AG08396 (cell line): ENCODE results near the gene MCM6.
"Not testable (repeated sequence)": the region's sequence is repeated elsewhere in the genome, so short reads cannot be mapped to it uniquely, and the experiment has no call there.

Source experiments
- DNase-seq: peaks from one replicate; pipeline ENCODE4 v3.0.0; 2012; ENCODE audit warnings: low spot score, mixed read lengths

Gene MCM6

DNA sequence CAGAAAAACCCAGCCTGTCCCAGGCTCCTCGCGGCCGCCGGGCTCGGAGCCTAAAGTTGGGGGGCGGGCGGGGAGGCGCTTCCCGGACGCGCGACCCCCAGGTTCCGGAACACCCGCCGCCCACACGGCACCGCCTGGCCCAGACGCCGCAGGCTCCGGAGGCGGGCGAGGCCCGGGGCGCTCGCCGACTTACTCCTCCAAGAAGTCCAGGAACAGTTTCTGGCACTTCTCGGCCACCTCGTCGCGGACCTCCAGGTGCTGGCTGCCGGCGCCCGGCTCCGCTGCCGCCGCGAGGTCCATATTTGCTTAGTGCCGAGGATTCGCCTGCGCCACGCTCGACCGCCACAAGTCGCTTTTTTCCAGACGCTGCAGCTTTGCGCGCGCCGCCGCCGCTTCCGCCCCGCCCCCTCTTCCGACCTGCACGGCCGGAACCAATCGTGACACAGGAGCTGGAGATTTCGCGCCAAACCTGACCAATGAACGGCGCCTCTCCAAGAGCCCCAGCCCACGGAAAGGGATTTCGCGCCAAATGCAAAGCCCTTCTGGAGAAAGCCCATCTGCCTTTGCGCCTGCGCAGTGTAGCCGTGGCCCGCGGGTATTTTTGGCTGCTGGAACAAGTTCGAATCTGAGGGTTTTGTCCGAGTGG is at the start of gene MCM6:
Gene MCM6 (minus strand): TSS at position 378 of the 646 bp plus-strand sequence. CDS start 78 bp downstream, at position 300.
- DNase-seq = peak; percentile 98

DNA sequence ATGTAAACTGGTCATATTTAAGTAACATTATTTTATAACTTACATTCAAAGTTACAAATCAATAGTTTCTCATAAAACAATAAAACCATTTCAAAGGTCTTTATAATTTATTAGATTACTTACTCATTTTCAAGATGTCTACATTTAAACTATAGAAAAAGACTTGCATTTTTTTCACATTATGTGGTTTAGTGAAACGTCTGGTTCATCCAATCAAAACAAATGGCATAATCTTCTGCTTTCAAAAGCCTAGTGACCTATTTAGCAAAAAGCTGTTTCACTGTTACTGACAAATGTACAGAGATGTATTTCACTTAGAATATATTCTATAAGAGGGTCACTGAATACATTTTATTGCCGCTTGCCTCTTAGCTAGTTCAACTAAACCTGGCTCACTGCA is 49.3 kb upstream of the MCM6 start:
- DNase-seq = no peak

DNA sequence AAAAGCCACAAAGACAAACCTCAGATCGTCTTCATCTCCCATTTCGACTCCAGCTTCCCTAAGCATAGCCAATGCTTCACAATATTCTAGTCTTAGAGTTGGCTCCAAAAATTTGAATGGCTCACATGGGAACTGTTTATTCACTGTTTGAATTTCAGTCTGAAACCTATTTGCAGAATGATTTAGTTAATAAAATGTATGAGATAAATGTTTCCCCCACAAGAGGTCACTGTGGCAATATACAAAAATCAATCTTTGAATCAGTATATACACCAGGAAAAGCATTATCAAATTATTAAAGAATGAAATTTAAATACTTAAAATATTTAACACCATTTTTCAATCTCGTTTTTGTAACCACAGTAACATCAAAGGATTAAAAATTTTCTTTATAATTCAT is 40.0 kb upstream of the MCM6 start:
- no peak for DNase-seq

DNA sequence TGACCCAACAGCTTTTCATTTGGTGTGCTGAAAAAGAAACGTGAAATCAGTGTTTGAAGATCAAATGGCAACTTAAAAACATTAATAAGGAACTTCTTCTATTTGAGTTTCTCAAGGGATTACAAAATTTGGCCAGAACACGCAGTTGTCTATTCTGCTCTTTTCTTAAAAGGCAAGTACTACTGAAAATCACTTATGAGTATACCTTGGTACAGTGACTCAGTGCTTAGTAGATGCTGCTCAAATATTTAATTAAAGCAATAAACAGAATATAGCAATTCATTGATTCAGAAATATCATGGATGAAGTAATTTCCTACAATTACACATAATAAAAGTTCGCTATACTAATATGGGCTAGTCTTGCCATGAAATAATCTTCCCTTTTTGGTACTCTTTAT is 38.2 kb upstream of the MCM6 start:
- no peak for DNase-seq

GRCh38 chr2:135913727-135914365 is 37.6 kb upstream of the MCM6 start:
- DNase-seq = peak; percentile 25

GRCh38 chr2:135909976-135910375 is 33.7 kb upstream of the MCM6 start:
- no peak for DNase-seq

- DNase-seq = no peak
Measured at GRCh38 chr2:135905679-135906078, 29.4 kb upstream of the MCM6 start.

- DNase-seq = peak; percentile 22
Measured at GRCh38 chr2:135904341-135904989, 28.2 kb upstream of the MCM6 start.

- no peak for DNase-seq
Measured at GRCh38 chr2:135903650-135904049, 27.4 kb upstream of the MCM6 start.

- no peak for DNase-seq
Measured at GRCh38 chr2:135899567-135899966, 23.3 kb upstream of the MCM6 start.

- DNase-seq = no peak
Measured at GRCh38 chr2:135898234-135898786, 22.1 kb upstream of the MCM6 start.

- no peak for DNase-seq
Measured at GRCh38 chr2:135894930-135895329, 18.7 kb upstream of the MCM6 start.

- no peak for DNase-seq
Measured at GRCh38 chr2:135893374-135893794, 17.1 kb upstream of the MCM6 start.

GRCh38 chr2:135890835-135891234 is 14.6 kb upstream of the MCM6 start:
- no peak for DNase-seq

- no peak for DNase-seq
Measured at GRCh38 chr2:135890149-135890548, 13.9 kb upstream of the MCM6 start.

DNA sequence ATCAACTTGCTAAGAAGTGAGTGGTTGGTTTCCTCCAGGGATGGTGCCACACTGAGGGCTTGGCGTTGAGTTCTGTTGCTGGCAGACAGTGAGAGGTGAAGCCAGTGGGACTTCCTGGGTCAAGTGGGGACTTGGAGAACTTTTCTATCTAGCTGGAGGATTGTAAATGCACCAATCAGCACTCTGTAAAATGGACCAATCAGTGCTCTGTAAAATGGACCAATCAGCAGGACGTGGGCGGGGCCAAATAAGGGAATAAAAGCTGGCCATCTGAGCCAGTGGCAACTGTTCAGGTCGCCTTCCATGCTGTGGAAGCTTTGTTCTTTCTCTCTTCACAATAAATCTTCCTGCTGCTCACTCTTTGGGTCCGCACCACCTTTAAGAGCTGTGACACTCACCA is 12.3 kb upstream of the MCM6 start:
- not testable (repeated sequence) for DNase-seq

GRCh38 chr2:135885709-135886108 is 9.5 kb upstream of the MCM6 start:
- no peak for DNase-seq

DNA sequence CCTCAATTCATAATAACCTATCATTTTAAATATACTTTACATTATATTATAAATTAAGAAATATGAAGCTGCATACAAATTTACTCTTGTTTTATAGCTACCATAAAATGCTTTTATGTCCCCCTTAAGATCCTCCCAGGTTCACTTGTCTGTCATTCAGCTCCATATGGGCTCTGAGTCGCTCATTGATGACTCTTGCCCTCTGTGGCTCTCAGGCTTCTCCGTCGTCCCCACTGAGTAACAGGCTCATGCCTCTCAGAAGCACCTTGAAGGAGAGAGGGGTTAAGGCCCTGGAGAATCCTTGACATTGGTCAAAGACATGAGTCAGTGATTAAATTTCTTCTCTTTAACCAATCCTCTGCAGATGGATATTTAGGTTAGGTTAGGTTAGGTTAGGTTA is 6.2 kb upstream of the MCM6 start:
- no peak for DNase-seq

DNA sequence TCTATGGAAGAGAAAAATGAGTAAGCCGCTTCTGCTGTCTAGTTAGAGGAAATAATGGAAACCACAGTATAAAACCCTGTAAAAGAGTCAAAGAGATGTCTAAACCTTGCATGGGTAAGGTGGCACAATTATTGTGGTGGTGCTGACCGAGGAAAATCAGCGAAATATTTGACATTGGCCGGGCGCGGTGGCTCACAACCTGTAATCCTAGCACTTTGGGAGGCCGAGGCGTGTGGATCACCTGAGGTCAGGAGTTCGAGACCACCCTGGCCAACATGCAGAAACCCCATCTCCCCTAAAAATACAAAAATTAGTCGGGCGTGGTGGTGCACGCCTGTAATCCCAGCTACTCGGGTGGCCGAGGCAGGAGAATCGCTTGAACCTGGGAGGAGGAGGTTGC is 527 bp upstream of the MCM6 start:
- not testable (repeated sequence) for DNase-seq

GRCh38 chr2:135875491-135876065 is 665 bp downstream of the MCM6 start:
- DNase-seq = peak; percentile 75

GRCh38 chr2:135874777-135875365 is 1.4 kb downstream of the MCM6 start:
- no peak for DNase-seq

- DNase-seq = no peak
Measured at GRCh38 chr2:135870571-135870970, 5.7 kb downstream of the MCM6 start.
